Measurements from ENCODE around the gene EDEM1. TPM values are rescaled to one million over a fixed set of nuclear protein-coding genes. Genes with fewer than 3 reads are reported as not detected.
"Not testable (repeated sequence)": the region's sequence is repeated elsewhere in the genome, so short reads cannot be mapped to it uniquely, and the experiment has no call there.

The EDEM1 gene
- total and polyA plus RNA-seq, 4 donors = 7.9 to 16.0 (median 11.2) TPM

- DNase-seq (ENCODE audit: low read depth in 4 of 6, low spot score in 6 of 6) = no peak
- Histone ChIP-seq H3K27ac (ENCODE audit: low read depth, low read length) (no peak overlapping the region), H3K4me3 (ENCODE audit: low read depth, low read length) (no peak overlapping the region), H3K36me3 (ENCODE audit: control insufficient read depth, insufficient read depth, low read length) (peaks cover 8% of the 10 kb centered on the region), H3K27me3 (ENCODE audit: control insufficient read depth, insufficient read depth, low read length) (no peaks in the 10 kb centered on the region), H3K4me1 (ENCODE audit: control insufficient read depth, insufficient read depth, low read length) (no peaks in the 10 kb centered on the region), H3K9me3 (ENCODE audit: control insufficient read depth, insufficient read depth, low read length) (no peaks in the 10 kb centered on the region)
- no CpG with 5 or more reads among the region's 2 CpGs for WGBS (ENCODE audit: insufficient coverage)
Measured at GRCh38 chr3:5169807-5170206, 17.7 kb upstream of the EDEM1 start.

- WGBS (ENCODE audit: insufficient coverage) = no CpG with 5 or more reads among the region's 5 CpGs
- DNase-seq (ENCODE audit: low read depth in 4 of 6, low spot score in 6 of 6) = no peak
- Histone ChIP-seq H3K9me3 (ENCODE audit: control insufficient read depth, insufficient read depth, low read length) (no peaks in the 10 kb centered on the region), H3K36me3 (ENCODE audit: control insufficient read depth, insufficient read depth, low read length) (peaks cover 8% of the 10 kb centered on the region), H3K4me3 (ENCODE audit: low read depth, low read length) (no peak overlapping the region), H3K27ac (ENCODE audit: low read depth, low read length) (no peak overlapping the region), H3K27me3 (ENCODE audit: control insufficient read depth, insufficient read depth, low read length) (no peaks in the 10 kb centered on the region), H3K4me1 (ENCODE audit: control insufficient read depth, insufficient read depth, low read length) (no peaks in the 10 kb centered on the region)
Measured at GRCh38 chr3:5170975-5171374, 16.5 kb upstream of the EDEM1 start.

DNA sequence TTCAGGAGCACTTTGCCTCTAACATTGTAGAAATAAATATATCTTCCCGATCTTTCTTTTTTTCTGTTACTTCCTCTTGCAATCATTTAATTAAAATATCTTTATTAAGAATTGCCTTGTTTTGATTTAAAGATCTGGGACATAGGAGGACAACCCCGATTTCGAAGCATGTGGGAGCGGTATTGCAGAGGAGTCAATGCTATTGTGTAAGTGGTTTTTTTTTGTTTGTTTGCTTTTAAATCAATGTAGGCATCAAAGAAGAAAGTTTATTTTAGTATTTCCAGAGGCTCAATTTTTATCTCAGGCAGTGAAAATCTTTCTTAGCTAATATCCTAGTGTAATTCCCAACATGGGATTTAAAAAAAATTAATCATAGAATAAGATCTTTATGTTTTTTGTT is 15.5 kb upstream of the EDEM1 start:
- Histone ChIP-seq H3K4me3 (ENCODE audit: low read depth, low read length) (no peak overlapping the region), H3K36me3 (ENCODE audit: control insufficient read depth, insufficient read depth, low read length) (peaks cover 12% of the 10 kb centered on the region), H3K9me3 (ENCODE audit: control insufficient read depth, insufficient read depth, low read length) (no peaks in the 10 kb centered on the region), H3K4me1 (ENCODE audit: control insufficient read depth, insufficient read depth, low read length) (no peaks in the 10 kb centered on the region), H3K27me3 (ENCODE audit: control insufficient read depth, insufficient read depth, low read length) (no peaks in the 10 kb centered on the region), H3K27ac (ENCODE audit: low read depth, low read length) (no peak overlapping the region)
- no peak for DNase-seq (ENCODE audit: low read depth in 4 of 6, low spot score in 6 of 6)
- WGBS (ENCODE audit: insufficient coverage) = 100% methylated on average over 2 of the region's 4 CpGs

DNA sequence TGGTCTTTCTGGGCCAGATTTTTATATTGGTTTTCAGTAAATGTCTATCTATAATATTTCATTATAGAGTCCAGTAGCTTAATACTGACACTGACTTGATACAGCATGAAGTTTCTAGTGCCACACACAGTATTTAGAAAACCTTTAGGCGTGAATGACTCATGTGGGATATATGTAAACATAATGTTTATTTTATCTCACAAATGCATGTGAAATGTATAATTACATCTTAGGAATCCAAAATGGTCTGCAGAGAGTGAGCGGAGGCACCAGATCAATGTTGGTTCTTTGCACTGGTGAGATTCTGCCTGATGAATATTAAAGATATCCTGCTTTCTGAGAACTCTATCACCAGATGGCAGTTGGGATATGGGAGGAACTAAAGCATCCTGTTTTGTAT is 8.5 kb upstream of the EDEM1 start:
- H3K4me3 ChIP-seq (ENCODE audit: low read depth, low read length); H3K9me3 ChIP-seq (ENCODE audit: control insufficient read depth, insufficient read depth, low read length); H3K4me1 ChIP-seq (ENCODE audit: control insufficient read depth, insufficient read depth, low read length); DNase-seq (ENCODE audit: low read depth in 4 of 6, low spot score in 6 of 6); H3K27me3 ChIP-seq (ENCODE audit: control insufficient read depth, insufficient read depth, low read length); H3K27ac ChIP-seq (ENCODE audit: low read depth, low read length): not testable (repeated sequence)
- peaks cover 15% of the 10 kb centered on the region for H3K36me3 ChIP-seq (ENCODE audit: control insufficient read depth, insufficient read depth, low read length)
- WGBS (ENCODE audit: insufficient coverage) = no CpG with 5 or more reads among the region's 2 CpGs

DNA sequence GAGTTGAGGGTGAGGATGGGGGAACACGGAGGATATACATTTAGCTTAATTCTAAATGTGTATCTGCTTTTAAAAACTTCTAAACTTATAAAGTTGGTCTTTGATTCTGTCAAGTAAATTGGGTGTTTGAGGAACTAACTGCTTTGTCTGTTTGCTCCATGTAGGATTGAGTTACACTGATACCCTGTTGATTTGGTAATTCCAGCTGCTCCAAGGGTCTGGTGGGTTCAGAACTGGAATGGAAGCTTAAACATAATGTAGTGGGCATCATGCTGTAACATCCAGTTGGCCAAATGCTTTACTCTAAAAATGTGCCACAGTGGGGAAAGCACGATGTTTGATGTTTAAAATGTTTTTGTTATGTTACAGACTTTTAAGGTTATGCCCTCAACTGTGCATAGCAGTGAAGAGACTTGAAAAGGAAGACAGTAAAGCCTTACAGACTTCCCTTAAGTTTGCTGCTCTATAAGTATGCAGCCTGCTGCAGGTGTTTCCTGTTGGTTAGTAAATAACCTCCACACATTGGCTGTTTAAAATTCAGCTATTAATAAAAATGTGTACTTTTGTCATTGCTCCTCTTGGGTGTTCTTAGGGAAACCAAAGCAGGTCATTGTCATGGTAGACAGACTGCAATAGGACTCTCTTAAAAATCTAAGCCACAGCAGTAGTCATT is 5.9 kb upstream of the EDEM1 start:
- Histone ChIP-seq H3K36me3 (ENCODE audit: control insufficient read depth, insufficient read depth, low read length) (peaks cover 11% of the 10 kb centered on the region), H3K4me3 (ENCODE audit: low read depth, low read length) (no peak overlapping the region), H3K27me3 (ENCODE audit: control insufficient read depth, insufficient read depth, low read length) (no peaks in the 10 kb centered on the region), H3K4me1 (ENCODE audit: control insufficient read depth, insufficient read depth, low read length) (no peaks in the 10 kb centered on the region), H3K9me3 (ENCODE audit: control insufficient read depth, insufficient read depth, low read length) (no peaks in the 10 kb centered on the region), H3K27ac (ENCODE audit: low read depth, low read length) (no peak overlapping the region)
- DNase-seq (ENCODE audit: low read depth in 4 of 6, low spot score in 6 of 6) = no peak
- WGBS (ENCODE audit: insufficient coverage) = 67% methylated on average over 1 of the region's 2 CpGs

DNA sequence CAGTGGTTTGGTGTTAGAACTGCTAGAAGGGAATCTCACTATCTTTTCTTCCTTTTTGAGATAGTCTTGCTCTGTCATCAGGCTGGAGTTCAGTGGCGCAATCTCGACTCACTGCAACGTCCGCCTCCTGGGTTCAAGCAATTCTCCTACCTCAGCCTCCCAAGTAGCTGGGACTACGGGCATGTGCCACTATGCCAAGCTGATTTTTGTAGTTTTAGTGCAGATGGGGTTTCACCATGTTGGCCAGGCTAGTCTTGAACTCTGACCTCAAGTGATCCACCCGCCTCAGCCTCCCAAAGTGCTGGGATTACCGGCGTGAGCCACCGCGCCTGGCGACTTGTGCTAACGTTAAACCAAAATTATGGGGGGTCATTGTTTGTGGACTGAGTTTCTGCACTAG is 3.8 kb upstream of the EDEM1 start:
- not testable (repeated sequence) for H3K9me3 ChIP-seq (ENCODE audit: control insufficient read depth, insufficient read depth, low read length); DNase-seq (ENCODE audit: low read depth in 4 of 6, low spot score in 6 of 6); H3K27me3 ChIP-seq (ENCODE audit: control insufficient read depth, insufficient read depth, low read length); H3K4me3 ChIP-seq (ENCODE audit: low read depth, low read length); H3K27ac ChIP-seq (ENCODE audit: low read depth, low read length); H3K36me3 ChIP-seq (ENCODE audit: control insufficient read depth, insufficient read depth, low read length); H3K4me1 ChIP-seq (ENCODE audit: control insufficient read depth, insufficient read depth, low read length)
- WGBS (ENCODE audit: insufficient coverage) = 100% methylated on average over 9 of the region's 12 CpGs

- H3K4me3 ChIP-seq (ENCODE audit: low read depth, low read length) = no peak overlapping the region
- 90% methylated on average over 5 of the region's 6 CpGs for WGBS (ENCODE audit: insufficient coverage)
- H3K36me3 ChIP-seq (ENCODE audit: control insufficient read depth, insufficient read depth, low read length) = peaks cover 4% of the 10 kb centered on the region
- no peaks in the 10 kb centered on the region for H3K27me3 ChIP-seq (ENCODE audit: control insufficient read depth, insufficient read depth, low read length)
- peaks cover 9% of the 10 kb centered on the region for H3K4me1 ChIP-seq (ENCODE audit: control insufficient read depth, insufficient read depth, low read length)
- no peaks in the 10 kb centered on the region for H3K9me3 ChIP-seq (ENCODE audit: control insufficient read depth, insufficient read depth, low read length)
- H3K27ac ChIP-seq (ENCODE audit: low read depth, low read length) = no peak overlapping the region
- no peak for DNase-seq (ENCODE audit: low read depth in 4 of 6, low spot score in 6 of 6)
Measured at GRCh38 chr3:5184499-5184898, 3.0 kb upstream of the EDEM1 start.

DNA sequence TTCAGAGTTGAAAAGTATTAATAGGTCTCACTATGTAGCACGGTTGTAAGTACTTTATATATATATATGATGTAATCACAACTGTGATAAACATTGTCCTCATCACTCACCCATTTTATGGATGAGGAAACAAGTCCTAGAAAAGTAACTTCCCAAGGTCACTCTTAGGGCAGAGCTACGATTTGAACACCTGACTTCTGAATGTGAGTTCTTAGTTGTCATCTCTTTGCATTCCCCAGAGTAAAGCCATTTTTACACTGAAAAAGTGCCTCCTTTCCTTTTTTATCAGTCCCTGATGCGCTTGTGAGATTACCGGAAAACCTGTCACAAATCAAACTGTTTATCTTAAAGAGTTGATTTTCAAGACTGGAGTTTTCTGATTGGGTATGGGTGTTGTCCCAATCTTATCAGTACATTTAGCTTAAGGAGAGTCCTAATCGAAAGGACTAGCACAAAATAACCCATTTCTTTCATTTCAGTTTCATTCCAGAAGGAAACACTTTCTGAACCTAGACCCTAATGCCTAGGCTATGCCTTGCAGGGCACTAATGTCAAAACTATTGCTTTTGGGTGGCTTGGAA is 2.3 kb upstream of the EDEM1 start:
- 88% methylated on average over 1 of the region's 5 CpGs for WGBS (ENCODE audit: insufficient coverage)
- peaks cover 4% of the 10 kb centered on the region for H3K36me3 ChIP-seq (ENCODE audit: control insufficient read depth, insufficient read depth, low read length)
- H3K27me3 ChIP-seq (ENCODE audit: control insufficient read depth, insufficient read depth, low read length) = no peaks in the 10 kb centered on the region
- no peak overlapping the region for H3K27ac ChIP-seq (ENCODE audit: low read depth, low read length)
- no peaks in the 10 kb centered on the region for H3K9me3 ChIP-seq (ENCODE audit: control insufficient read depth, insufficient read depth, low read length)
- H3K4me1 ChIP-seq (ENCODE audit: control insufficient read depth, insufficient read depth, low read length) = peaks cover 9% of the 10 kb centered on the region
- DNase-seq (ENCODE audit: low read depth in 4 of 6, low spot score in 6 of 6) = no peak
- no peak overlapping the region for H3K4me3 ChIP-seq (ENCODE audit: low read depth, low read length)

DNA sequence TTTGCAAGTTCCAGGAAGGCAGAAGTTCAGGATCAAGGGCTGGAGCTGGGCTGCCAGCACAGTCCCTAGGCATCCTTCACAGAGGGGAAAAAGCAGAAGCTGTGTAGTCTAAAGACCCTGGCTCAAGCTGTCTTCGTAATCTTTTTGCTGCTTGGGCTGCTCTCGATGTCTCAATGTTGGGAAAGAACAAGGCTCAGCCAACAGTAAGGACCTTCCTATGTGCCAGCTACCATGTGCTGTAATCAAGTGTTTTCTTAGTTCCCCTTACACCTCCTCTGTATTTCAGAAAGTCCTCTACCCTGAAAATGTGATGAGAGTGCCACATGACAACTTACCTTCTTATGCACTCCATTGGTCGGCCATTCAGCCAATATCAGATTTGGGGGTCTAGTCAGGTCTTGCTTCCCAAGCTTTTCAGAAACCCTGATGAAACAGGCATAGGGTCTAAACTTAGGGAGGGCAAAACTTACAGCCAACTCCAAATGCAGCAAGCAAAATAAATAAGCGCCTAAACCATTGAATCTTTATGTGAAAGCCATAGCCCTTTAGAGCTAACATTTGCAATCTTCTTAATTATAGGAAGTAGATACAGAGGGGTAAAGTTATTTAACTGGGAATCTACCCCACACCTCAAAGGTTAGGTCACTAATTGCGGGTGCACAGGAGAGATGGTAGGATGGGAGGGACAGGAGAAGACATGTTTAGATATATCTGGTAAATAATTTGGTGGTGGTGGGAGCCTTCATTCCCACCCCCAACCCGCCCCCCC is 1.2 kb upstream of the EDEM1 start:
- DNase-seq (ENCODE audit: low read depth in 4 of 6, low spot score in 6 of 6) = no peak
- no peak overlapping the region for H3K4me3 ChIP-seq (ENCODE audit: low read depth, low read length)

DNA sequence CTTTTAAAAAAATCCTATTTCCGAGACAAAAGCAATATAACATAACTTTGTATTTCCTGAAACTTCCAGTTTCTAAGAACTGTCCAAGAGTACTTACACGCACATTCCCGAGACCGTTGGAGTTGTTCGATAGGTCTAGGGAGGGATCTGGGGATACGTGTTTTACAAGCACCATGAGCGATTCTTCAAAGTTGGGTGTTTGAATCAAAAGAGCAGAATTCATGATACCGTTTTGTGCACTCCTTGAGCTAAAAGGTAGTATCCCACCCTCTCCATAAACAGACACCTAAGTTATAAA is 700 bp upstream of the EDEM1 start:
- DNase-seq (ENCODE audit: low read depth in 4 of 6, low spot score in 6 of 6) = no peak
- Histone ChIP-seq H3K36me3 (ENCODE audit: control insufficient read depth, insufficient read depth, low read length) (peaks cover 4% of the 10 kb centered on the region), H3K4me3 (ENCODE audit: low read depth, low read length) (peak overlapping the region; percentile 55), H3K4me1 (ENCODE audit: control insufficient read depth, insufficient read depth, low read length) (peaks cover 9% of the 10 kb centered on the region), H3K9me3 (ENCODE audit: control insufficient read depth, insufficient read depth, low read length) (no peaks in the 10 kb centered on the region), H3K27me3 (ENCODE audit: control insufficient read depth, insufficient read depth, low read length) (no peaks in the 10 kb centered on the region), H3K27ac (ENCODE audit: low read depth, low read length) (peak overlapping the region; percentile 45)
- WGBS (ENCODE audit: insufficient coverage) = 0% methylated on average over 1 of the region's 8 CpGs

More for the DNA sequence above, 1.2 kb upstream of the EDEM1 start:
- no peaks in the 10 kb centered on the region for H3K27me3 ChIP-seq (ENCODE audit: control insufficient read depth, insufficient read depth, low read length)
- no peak overlapping the region for H3K27ac ChIP-seq (ENCODE audit: low read depth, low read length)
- H3K36me3 ChIP-seq (ENCODE audit: control insufficient read depth, insufficient read depth, low read length) = peaks cover 4% of the 10 kb centered on the region
- 100% methylated on average over 2 of the region's 6 CpGs for WGBS (ENCODE audit: insufficient coverage)
- H3K9me3 ChIP-seq (ENCODE audit: control insufficient read depth, insufficient read depth, low read length) = no peaks in the 10 kb centered on the region
- H3K4me1 ChIP-seq (ENCODE audit: control insufficient read depth, insufficient read depth, low read length) = peaks cover 9% of the 10 kb centered on the region

Measured in spinal cord (tissue), 10 donors.